ENCODE measurements around the gene GPHN. TPM values are rescaled to one million over a fixed set of nuclear protein-coding genes. Genes with fewer than 3 reads are reported as not detected.

The GPHN gene
- total and polyA plus RNA-seq, 2 of the 8 experiments (the other 6 are each of a cell fraction or from before 2014, with no cell fraction given) = 6.0 to 16.0 TPM

DNA sequence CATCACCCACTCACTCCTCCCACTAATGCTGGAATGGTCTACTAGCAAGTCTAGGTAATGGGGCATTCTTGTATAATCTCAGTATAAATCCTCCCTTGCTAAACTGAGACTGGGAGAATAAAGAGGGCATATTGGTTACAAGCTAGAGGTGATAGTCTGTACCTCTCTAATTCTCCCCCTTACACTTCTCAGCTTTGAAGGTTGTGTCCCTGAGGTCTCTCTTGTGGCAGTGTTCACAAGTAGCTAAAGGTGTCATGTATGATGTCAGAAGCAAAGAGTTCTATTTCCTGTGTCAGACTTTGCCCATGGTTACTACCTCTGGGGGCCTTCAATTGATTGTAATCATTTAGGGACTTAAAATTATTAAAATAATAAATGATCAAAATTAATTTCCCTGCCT lies 48.3 kb upstream of the GPHN start:
- Histone ChIP-seq H3K23me2 (ENCODE audit: low read depth, low read length) (no peaks in the 10 kb centered on the region), H2AK5ac (ENCODE audit: low read depth, low read length) (no peak overlapping the region), H3K9me3 (ENCODE audit: insufficient read depth in 2 of 2, low read depth in 1 of 2, low read length in 1 of 2) (no peaks in the 10 kb centered on the region), H3K4me2 (ENCODE audit: insufficient read depth in 1 of 2, low read depth in 2 of 2, low read length in 2 of 2) (no peak overlapping the region), H2BK120ac (replicated peaks; ENCODE audit: low read depth, low read length) (no peak overlapping the region), H3K14ac (ENCODE audit: insufficient read length) (no peak overlapping the region), H3K27ac (ENCODE audit: low read depth, low read length) (no peak overlapping the region), H3K9ac (replicated peaks in 1 of 4; ENCODE audit: extremely low read depth in 1 of 4, low read depth in 3 of 4, low read length in 3 of 4) (no peak overlapping the region), H3K79me1 (ENCODE audit: low read depth, low read length) (no peaks in the 10 kb centered on the region), H4K20me1 (replicated peaks in 1 of 2; ENCODE audit: control insufficient read depth in 1 of 2, insufficient read depth in 2 of 2, low read length in 2 of 2) (no peaks in the 10 kb centered on the region), H2AFZ (ENCODE audit: low read length) (no peak overlapping the region), H2BK5ac (ENCODE audit: low read depth, low read length) (no peak overlapping the region), H4K5ac (ENCODE audit: insufficient read length, low read depth, low read length) (no peak overlapping the region), H3K23ac (ENCODE audit: insufficient read length) (no peak overlapping the region), H2BK15ac (ENCODE audit: low read length) (no peak overlapping the region), H3K4me3 (ENCODE audit: extremely low read depth in 1 of 4, insufficient read depth in 2 of 4, low read depth in 3 of 4, low read length in 4 of 4) (no peak overlapping the region), H3K27me3 (replicated peaks in 1 of 4; ENCODE audit: control insufficient read depth in 3 of 4, extremely low read depth in 1 of 4, insufficient read depth in 3 of 4, low read length in 3 of 4) (no peaks in the 10 kb centered on the region), H3K79me2 (ENCODE audit: control insufficient read depth in 1 of 2, insufficient read depth in 2 of 2, low read length in 2 of 2) (no peaks in the 10 kb centered on the region), H4K91ac (replicated peaks; ENCODE audit: insufficient read length, low read length) (no peak overlapping the region), H3K4me1 (replicated peaks in 1 of 4; ENCODE audit: control insufficient read depth in 3 of 4, insufficient read depth in 4 of 4, low read length in 3 of 4) (no peaks in the 10 kb centered on the region), H2BK12ac (ENCODE audit: low read depth, low read length) (no peak overlapping the region), H3K36me3 (ENCODE audit: control insufficient read depth in 2 of 4, insufficient read depth in 4 of 4, low read length in 3 of 4) (no peaks in the 10 kb centered on the region), H3K4ac (replicated peaks; ENCODE audit: insufficient read length, low read depth, low read length) (no peak overlapping the region), H3K56ac (replicated peaks; ENCODE audit: insufficient read length, low read depth, low read length) (no peak overlapping the region), H3K18ac (ENCODE audit: extremely low read depth, low read length) (no peak overlapping the region), H4K8ac (ENCODE audit: extremely low read depth, insufficient read depth, low read length) (no peak overlapping the region), H2BK20ac (ENCODE audit: low read length) (no peak overlapping the region)
- no peak for DNase-seq (ENCODE audit: low read depth in 1 of 2, low spot score in 2 of 2)
- POLR2A ChIA-PET (ENCODE audit: partially characterized antibody) = no interaction called here
- no peak for FAIRE-seq
- CTCF ChIA-PET (ENCODE audit: partially characterized antibody) = no interaction called here
- TF ChIP-seq HDAC2 (IDR thresholded peaks at IDR 0.05; ENCODE audit: borderline replicate concordance in 1 of 2, low read depth in 2 of 2, low read length in 2 of 2) (no peak), TEAD4 (IDR thresholded peaks at IDR 0.05; ENCODE audit: low read depth, low read length) (no peak), ZNF274 (IDR thresholded peaks at IDR 0.05; ENCODE audit: borderline replicate concordance, extremely low read depth, low read length) (no peak), JUND (IDR thresholded peaks at IDR 0.05; ENCODE audit: low read length) (no peak), MAFK (IDR thresholded peaks at IDR 0.05; ENCODE audit: low read depth, low read length) (no peak), FOSL1 (IDR thresholded peaks at IDR 0.05; ENCODE audit: insufficient read depth, low read depth, low read length) (no peak), PHF8 (conservative IDR thresholded peaks at IDR 0.05; ENCODE audit: low read depth, low read length) (no peak), ATF3 (IDR thresholded peaks at IDR 0.05; ENCODE audit: insufficient read depth, low read depth, low read length) (no peak), JUN (IDR thresholded peaks at IDR 0.05; ENCODE audit: low read depth, low read length) (no peak), CEBPB (IDR thresholded peaks at IDR 0.05; ENCODE audit: low read depth, low read length) (no peak), SIN3A (conservative IDR thresholded peaks at IDR 0.05 in 1 of 2, IDR thresholded peaks at IDR 0.05 in 1 of 2; ENCODE audit: low read depth in 1 of 2, low read length in 2 of 2) (no peak), ASH2L (IDR thresholded peaks at IDR 0.05; ENCODE audit: low read length) (no peak), KDM5A (IDR thresholded peaks at IDR 0.05; ENCODE audit: low read length) (no peak), RAD21 (IDR thresholded peaks at IDR 0.05 in 1 of 2, conservative IDR thresholded peaks at IDR 0.05 in 1 of 2; ENCODE audit: low read depth in 2 of 2, low read length in 2 of 2) (no peak)
- TF ChIP-seq, protein P1, sequence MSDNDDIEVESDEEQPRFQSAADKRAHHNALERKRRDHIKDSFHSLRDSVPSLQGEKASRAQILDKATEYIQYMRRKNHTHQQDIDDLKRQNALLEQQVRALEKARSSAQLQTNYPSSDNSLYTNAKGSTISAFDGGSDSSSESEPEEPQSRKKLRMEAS (IDR thresholded peaks at IDR 0.05) = no peak

Data from H1 (cell line).